H9 (cell line): ENCODE data around the gene BAAT. TPM values are rescaled to one million over a fixed set of nuclear protein-coding genes. Genes with fewer than 3 reads are reported as not detected.

Experiments used
- DNase-seq: peaks from one replicate; pipeline ENCODE4 v3.0.0-alpha.2; 2017
- H2AFZ ChIP-seq: one replicate; pipeline ENCODE4 v1.6.1; 2013; ENCODE audit warnings: mild to moderate bottlenecking, low read length, control low read depth, moderate library complexity
- H2AK5ac ChIP-seq: 2 replicates; pipeline ENCODE4 v1.6.1; 2013; ENCODE audit warnings: low read length, control low read depth, mixed read lengths; ENCODE audit not compliant: insufficient read length
- H2BK120ac ChIP-seq: one replicate; pipeline ENCODE4 v1.6.1; 2013; ENCODE audit warnings: low read depth, mild to moderate bottlenecking, low read length, control low read depth, inconsistent platforms; ENCODE audit not compliant: poor library complexity, severe bottlenecking
- H2BK12ac ChIP-seq: 2 replicates; pipeline ENCODE4 v1.6.1; 2013; ENCODE audit warnings: low read length, control low read depth, mixed read lengths, low read depth; ENCODE audit not compliant: insufficient read length
- H2BK15ac ChIP-seq: 2 replicates; pipeline ENCODE4 v1.6.1; 2013; ENCODE audit warnings: low read depth, low read length, control low read depth
- H2BK20ac ChIP-seq: one replicate; pipeline ENCODE4 v1.6.1; 2013; ENCODE audit warnings: low read depth, mild to moderate bottlenecking, low read length, control low read depth, inconsistent platforms; ENCODE audit not compliant: poor library complexity, severe bottlenecking
- H2BK5ac ChIP-seq: 2 replicates; pipeline ENCODE4 v1.6.1; 2013; ENCODE audit warnings: low read length, control low read depth, mixed read lengths; ENCODE audit not compliant: insufficient read length
- H3K14ac ChIP-seq: 2 replicates; pipeline ENCODE4 v1.6.1; 2013; ENCODE audit warnings: low read length, control low read depth; ENCODE audit not compliant: insufficient read depth
- H3K18ac ChIP-seq: 2 replicates; pipeline ENCODE4 v1.6.1; 2013; ENCODE audit warnings: low read depth, mild to moderate bottlenecking, mixed read lengths, low read length, control low read depth; ENCODE audit not compliant: insufficient read length
- H3K23ac ChIP-seq: 2 replicates; pipeline ENCODE4 v1.6.1; 2013; ENCODE audit warnings: low read length, control low read depth, mixed read lengths, low read depth; ENCODE audit not compliant: insufficient read length
- H3K23me2 ChIP-seq: 2 replicates; pipeline ENCODE4 v1.6.1; 2013; ENCODE audit warnings: low read depth, mild to moderate bottlenecking, mixed read lengths, low read length, control low read depth; ENCODE audit not compliant: insufficient read length, poor library complexity, severe bottlenecking
- H3K27ac ChIP-seq: 2 replicates; pipeline ENCODE4 v1.5.1; 2013; ENCODE audit warnings: low read length, control low read depth, mixed read lengths, low read depth; ENCODE audit not compliant: insufficient read length
- H3K27me3 ChIP-seq: 2 replicates; pipeline ENCODE4 v1.6.1; 2013; ENCODE audit warnings: low read length, control low read depth, inconsistent platforms; ENCODE audit not compliant: insufficient read depth
- H3K4ac ChIP-seq: 2 replicates; pipeline ENCODE4 v1.6.1; 2013; ENCODE audit warnings: low read depth, mild to moderate bottlenecking, control low read depth, inconsistent platforms, low read length, moderate library complexity
- H3K4me1 ChIP-seq: 2 replicates; pipeline ENCODE4 v1.6.1; 2013; ENCODE audit warnings: low read length, control low read depth, inconsistent platforms; ENCODE audit not compliant: insufficient read depth
- H3K4me2 ChIP-seq: 2 replicates; pipeline ENCODE4 v1.6.1; 2013; ENCODE audit warnings: low read length, control low read depth, mixed read lengths; ENCODE audit not compliant: insufficient read length, insufficient read depth
- H3K56ac ChIP-seq: 2 replicates; pipeline ENCODE4 v1.6.1; 2013; ENCODE audit warnings: low read depth, mild to moderate bottlenecking, mixed read lengths, low read length, control low read depth; ENCODE audit not compliant: insufficient read length
- H3K79me1 ChIP-seq: 2 replicates; pipeline ENCODE4 v1.6.1; 2013; ENCODE audit warnings: low read depth, mild to moderate bottlenecking, moderate library complexity, low read length, control low read depth, inconsistent platforms; ENCODE audit not compliant: insufficient read depth, poor library complexity, severe bottlenecking
- H3K79me2 ChIP-seq: 2 replicates; pipeline ENCODE4 v1.6.1; 2013; ENCODE audit warnings: low read length, control low read depth, inconsistent platforms; ENCODE audit not compliant: insufficient read depth
- H3K9ac ChIP-seq: 2 replicates; pipeline ENCODE4 v1.6.1; 2013; ENCODE audit warnings: low read length, control low read depth, mixed read lengths; ENCODE audit not compliant: insufficient read length; ENCODE audit errors: extremely low read depth
- H3K9me3 ChIP-seq: one replicate; pipeline ENCODE4 v1.6.1; 2013; ENCODE audit warnings: low read depth, low read length, inconsistent platforms; ENCODE audit not compliant: control insufficient read depth
- H3T11ph ChIP-seq: one replicate; pipeline ENCODE4 v1.6.1; 2013; ENCODE audit warnings: mild to moderate bottlenecking, low read length, control low read depth, inconsistent platforms
- H4K20me1 ChIP-seq: one replicate; pipeline ENCODE4 v1.6.1; 2013; ENCODE audit not compliant: control insufficient read depth, insufficient read length, insufficient read depth
- H4K5ac ChIP-seq: 2 replicates; pipeline ENCODE4 v1.6.1; 2013; ENCODE audit warnings: low read depth, mild to moderate bottlenecking, mixed read lengths, low read length, control low read depth; ENCODE audit not compliant: insufficient read length
- H4K8ac ChIP-seq: replicated peaks from 2 replicates; pipeline ENCODE4 v1.6.1; 2013; ENCODE audit warnings: low read length, control low read depth, mixed read lengths, low read depth; ENCODE audit not compliant: insufficient read length
- H4K91ac ChIP-seq: 2 replicates; pipeline ENCODE4 v1.6.1; 2013; ENCODE audit warnings: low read depth, mild to moderate bottlenecking, moderate library complexity, mixed read lengths, low read length, control low read depth; ENCODE audit not compliant: insufficient read length
- H3K27ac Mint-ChIP-seq, 3 experiments: 2 replicates in 2 of 3; 3 replicates in 1 of 3; pipeline ENCODE4 v1.8.0; 2020 to 2021; ENCODE audit warnings: mixed read lengths in 3 of 3, mild to moderate bottlenecking in 1 of 3, moderate library complexity in 1 of 3
- H3K27me3 Mint-ChIP-seq: 2 replicates; pipeline ENCODE4 v1.8.0; 2021; ENCODE audit warnings: low read depth, mild to moderate bottlenecking, moderate library complexity, mixed read lengths
- H3K36me3 Mint-ChIP-seq, 3 experiments: 2 replicates in 2 of 3; 3 replicates in 1 of 3; pipeline ENCODE4 v1.8.0; 2020 to 2021; ENCODE audit warnings: low read depth in 3 of 3, mixed read lengths in 3 of 3; ENCODE audit not compliant: insufficient read depth in 1 of 3
- H3K4me1 Mint-ChIP-seq, 2 experiments: 2 replicates each; pipeline ENCODE4 v1.8.0; 2020; ENCODE audit warnings: mixed read lengths in 2 of 2
- H3K4me3 Mint-ChIP-seq, 2 experiments: 2 replicates in 1 of 2; 3 replicates in 1 of 2; pipeline ENCODE4 v1.8.0; 2020 to 2021; ENCODE audit warnings: mild to moderate bottlenecking in 2 of 2, mixed read lengths in 2 of 2, moderate library complexity in 1 of 2
- H3K9me3 Mint-ChIP-seq, 2 experiments: 2 replicates in 1 of 2; 3 replicates in 1 of 2; pipeline ENCODE4 v1.8.0; 2020; ENCODE audit warnings: mild to moderate bottlenecking in 2 of 2, mixed read lengths in 2 of 2, moderate library complexity in 1 of 2
- WGBS: extraction: QIAGEN DNeasy Blood & Tissue Kit; methylation state at CpG from one replicate; pipeline ENCODE4 v1.1.7; 2013; ENCODE audit warnings: missing lambda C conversion rate, low lambda C conversion rate, mixed read lengths; ENCODE audit not compliant: insufficient read length; ENCODE audit errors: extremely low coverage; 5-methylcytosine and 5-hydroxymethylcytosine counted together
- total RNA-seq: library from RNA; stranded (reverse); gene quantifications from 2 replicates; pipeline ENCODE4 v1.2.1, GENCODE V29; 2021
- TF ChIP-seq, protein P1 (sequence below): fragments of 200-600 bp; sonication (generic); conservative IDR thresholded peaks from 3 replicates; pipeline ENCODE4 v1.8.0; 2021; ENCODE audit warnings: antibody characterized with exemption, mild to moderate bottlenecking

The BAAT gene
- total RNA-seq, 1 experiment from 2014 or later, result 0.09 TPM

DNA sequence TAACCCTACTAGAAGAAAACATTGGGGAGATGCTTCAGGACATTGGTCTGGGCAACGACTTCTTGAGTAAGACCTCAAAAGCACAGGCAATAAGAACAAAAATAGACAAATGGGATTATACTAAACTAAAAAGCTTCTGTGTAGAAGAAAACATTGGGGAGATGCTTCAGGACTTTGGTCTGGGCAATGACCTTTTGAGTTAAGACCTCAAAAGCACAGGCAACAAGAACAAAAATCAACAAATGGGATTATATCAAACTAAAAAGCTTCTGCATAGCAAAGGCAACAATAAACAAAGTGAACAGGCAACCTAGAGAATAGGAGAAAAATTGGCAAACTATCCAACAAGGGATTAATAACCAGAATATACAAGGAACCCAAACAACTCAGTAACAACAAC is 9.9 kb upstream of the BAAT start:
- Histone ChIP-seq H3K9ac (no peak overlapping the region), H2BK20ac (no peak overlapping the region), H3K79me2 (peaks cover 38% of the 10 kb centered on the region; the same call in 1 of the 2 replicates)

More for the DNA sequence above, 9.9 kb upstream of the BAAT start:
- Histone ChIP-seq H3K4me1 (no peaks in the 10 kb centered on the region), H3K4ac (no peak overlapping the region), H4K8ac (no peak overlapping the region), H3K4me2 (no peak overlapping the region), H3T11ph (no peak overlapping the region), H3K79me1 (peaks cover 4% of the 10 kb centered on the region), H3K27ac (no peak overlapping the region), H3K14ac (no peak overlapping the region), H2BK120ac (no peak overlapping the region), H2AFZ (no peak overlapping the region), H4K20me1 (peaks cover 2% of the 10 kb centered on the region), H3K9me3 (no peaks in the 10 kb centered on the region), H3K23me2 (peaks cover 3% of the 10 kb centered on the region), H3K27me3 (no peaks in the 10 kb centered on the region), H2BK12ac (no peak overlapping the region), H2AK5ac (no peak overlapping the region), H2BK15ac (no peak overlapping the region), H4K91ac (no peak overlapping the region), H2BK5ac (no peak overlapping the region), H3K23ac (no peak overlapping the region), H3K56ac (no peak overlapping the region), H4K5ac (no peak overlapping the region), H3K18ac (no peak overlapping the region)
- H3K27ac Mint-ChIP-seq, result no peak overlapping the region
- DNase-seq, result no peak
- H3K36me3 Mint-ChIP-seq, result peaks cover 53 to 73% (median 72%) of the 10 kb centered on the region in 3 experiments
- TF ChIP-seq, protein P1, sequence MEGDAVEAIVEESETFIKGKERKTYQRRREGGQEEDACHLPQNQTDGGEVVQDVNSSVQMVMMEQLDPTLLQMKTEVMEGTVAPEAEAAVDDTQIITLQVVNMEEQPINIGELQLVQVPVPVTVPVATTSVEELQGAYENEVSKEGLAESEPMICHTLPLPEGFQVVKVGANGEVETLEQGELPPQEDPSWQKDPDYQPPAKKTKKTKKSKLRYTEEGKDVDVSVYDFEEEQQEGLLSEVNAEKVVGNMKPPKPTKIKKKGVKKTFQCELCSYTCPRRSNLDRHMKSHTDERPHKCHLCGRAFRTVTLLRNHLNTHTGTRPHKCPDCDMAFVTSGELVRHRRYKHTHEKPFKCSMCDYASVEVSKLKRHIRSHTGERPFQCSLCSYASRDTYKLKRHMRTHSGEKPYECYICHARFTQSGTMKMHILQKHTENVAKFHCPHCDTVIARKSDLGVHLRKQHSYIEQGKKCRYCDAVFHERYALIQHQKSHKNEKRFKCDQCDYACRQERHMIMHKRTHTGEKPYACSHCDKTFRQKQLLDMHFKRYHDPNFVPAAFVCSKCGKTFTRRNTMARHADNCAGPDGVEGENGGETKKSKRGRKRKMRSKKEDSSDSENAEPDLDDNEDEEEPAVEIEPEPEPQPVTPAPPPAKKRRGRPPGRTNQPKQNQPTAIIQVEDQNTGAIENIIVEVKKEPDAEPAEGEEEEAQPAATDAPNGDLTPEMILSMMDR, result no peak
- WGBS, result no CpG with 5 or more reads among the region's 1 CpG
- H3K27me3 Mint-ChIP-seq, result no peaks in the 10 kb centered on the region
- peaks cover 24 to 42% of the 10 kb centered on the region in 2 experiments for H3K9me3 Mint-ChIP-seq
- H3K4me3 Mint-ChIP-seq, result no peak overlapping the region; a peak in 1 of 5 replicates
- H3K4me1 Mint-ChIP-seq, result peaks cover 10 to 16% of the 10 kb centered on the region in 2 experiments; a peak in 3 of 4 replicates
